GM18517 (cell line): Measurements from ENCODE around the gene TNS3.
A peak's percentile ranks its signal among the peaks of the same experiment; 100 is the strongest.
"Not testable (repeated sequence)": the region's sequence is repeated elsewhere in the genome, so short reads cannot be mapped to it uniquely, and the experiment has no call there.

Experiments used
- ATAC-seq: cut with Tn5 transposase; IDR thresholded peaks from one replicate; pipeline ENCODE4 v1.9.1; 2021; ENCODE audit warnings: mild to moderate bottlenecking, moderate library complexity; ENCODE audit not compliant: unreplicated experiment

TNS3 gene

DNA sequence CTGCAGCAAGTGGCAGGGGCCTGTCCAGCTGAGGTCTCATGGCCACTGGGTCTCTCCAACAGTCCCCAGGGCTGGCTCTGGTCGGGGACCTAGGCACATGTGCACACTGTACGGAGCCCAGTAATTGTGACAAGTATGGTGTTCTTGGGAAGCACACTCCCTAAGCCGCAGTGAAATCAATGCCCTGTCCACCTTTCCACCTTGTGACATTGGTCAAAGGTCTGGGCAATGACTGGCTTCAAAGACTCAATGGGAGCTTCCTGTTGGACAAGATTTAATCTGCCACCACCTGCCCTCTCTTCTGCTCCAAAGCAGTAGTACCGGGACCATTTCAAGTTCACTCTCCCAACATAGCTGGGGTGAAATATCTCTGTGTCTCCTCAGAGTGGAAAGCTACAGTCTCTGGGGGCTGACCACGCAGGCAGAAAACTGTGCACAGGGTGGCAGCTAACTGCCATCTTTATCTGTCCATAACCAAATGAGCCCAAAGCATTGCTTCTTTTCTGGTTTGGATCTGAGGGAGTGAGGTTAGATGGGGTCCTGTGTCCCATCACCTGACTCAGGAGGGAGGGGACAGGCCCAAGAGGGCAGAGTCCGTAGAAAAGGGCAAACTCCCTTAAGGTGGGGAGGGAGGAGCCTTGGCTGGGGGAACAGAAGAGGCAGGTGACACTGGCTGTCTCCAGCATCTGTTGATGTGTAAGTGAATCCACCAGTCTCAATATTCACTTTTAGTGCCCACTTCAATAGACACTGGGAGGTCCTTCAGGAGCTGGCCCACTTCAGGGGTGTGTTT is 307.7 kb downstream of the TNS3 start:
- ATAC-seq: no peak

DNA sequence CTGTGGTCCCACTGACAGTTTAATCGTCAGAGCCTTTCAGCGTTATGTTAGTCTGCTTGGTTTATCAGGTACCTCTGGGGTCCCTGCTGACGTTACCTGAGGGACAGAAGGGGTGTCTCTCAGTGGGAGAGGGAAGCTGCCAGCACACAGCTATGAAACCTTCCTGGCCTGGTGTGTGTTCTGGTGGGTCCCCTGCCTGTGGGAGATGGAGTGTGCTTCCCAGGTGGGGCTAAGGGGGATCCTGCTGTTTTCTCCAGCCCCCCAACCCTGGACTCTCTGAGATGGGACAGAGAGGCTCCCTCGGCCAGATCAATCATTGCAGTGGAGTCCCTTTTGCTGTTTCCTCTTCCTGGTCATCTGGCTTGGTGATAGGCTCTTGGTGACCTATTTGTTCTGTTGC is 308.8 kb downstream of the TNS3 start:
- ATAC-seq: no peak

DNA sequence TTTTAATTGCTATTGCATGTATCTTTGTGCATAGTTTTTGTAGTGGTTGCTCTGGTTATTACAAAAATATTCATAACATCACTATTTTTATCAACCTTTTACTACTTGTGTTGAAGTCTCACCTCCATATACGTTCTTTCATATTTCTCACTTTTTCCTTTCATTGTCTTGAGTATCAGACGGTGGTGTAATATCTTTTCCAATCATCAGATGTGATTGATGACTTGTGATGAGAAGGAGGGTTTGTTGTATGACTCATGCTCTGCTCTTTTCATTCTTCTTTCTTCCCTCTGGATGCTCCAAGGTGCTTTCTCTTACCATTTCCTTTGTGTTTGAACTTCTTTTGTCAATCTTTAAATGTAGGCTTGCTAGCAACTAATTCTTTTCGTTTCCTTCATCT is 310.2 kb downstream of the TNS3 start:
- no peak for ATAC-seq

DNA sequence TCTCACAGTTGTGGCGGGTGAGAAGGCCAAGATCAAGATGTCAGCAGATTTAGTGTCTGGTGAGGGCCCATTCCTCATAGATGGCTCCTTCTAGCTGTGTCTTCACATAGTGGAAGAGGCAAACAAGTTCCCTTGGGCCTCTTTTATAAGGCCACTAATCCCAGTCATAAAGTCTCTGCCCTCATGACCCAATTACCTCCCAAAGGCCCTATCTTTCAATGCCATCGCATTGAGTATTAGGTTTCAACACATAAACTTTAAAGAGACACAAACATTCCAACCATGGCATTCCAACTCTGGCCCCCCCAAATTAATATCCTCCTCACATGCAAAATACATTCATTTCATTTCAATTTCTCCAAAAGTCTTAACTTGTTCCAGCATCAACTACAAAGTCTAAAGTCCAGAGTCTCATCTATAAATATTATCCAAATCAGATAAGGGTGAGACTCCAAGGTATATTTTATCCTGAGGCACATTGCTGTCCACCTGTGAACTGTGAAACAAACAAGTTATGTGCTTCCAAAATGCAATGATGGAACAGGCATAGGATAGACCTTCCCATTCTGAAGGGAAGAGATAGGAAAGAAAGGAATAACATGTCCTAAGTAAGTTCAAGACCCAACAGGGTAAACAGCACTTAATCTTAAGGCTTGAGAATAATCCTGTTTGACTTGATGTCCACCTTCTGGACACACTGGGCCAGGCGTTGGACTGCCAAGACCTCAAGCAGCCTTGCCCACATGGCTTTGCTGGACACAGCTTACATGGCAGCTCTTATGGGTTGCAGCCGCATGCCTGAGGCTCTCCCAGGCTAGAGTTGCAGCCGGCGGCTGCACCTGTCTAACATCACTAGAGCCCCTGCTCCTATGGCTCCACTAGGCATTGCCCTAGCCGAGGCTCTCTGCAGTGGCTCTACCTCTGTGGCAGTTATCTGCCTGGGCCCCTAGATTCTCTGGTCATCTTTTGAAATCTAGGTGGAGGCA is 312.8 kb downstream of the TNS3 start:
- no peak for ATAC-seq

DNA sequence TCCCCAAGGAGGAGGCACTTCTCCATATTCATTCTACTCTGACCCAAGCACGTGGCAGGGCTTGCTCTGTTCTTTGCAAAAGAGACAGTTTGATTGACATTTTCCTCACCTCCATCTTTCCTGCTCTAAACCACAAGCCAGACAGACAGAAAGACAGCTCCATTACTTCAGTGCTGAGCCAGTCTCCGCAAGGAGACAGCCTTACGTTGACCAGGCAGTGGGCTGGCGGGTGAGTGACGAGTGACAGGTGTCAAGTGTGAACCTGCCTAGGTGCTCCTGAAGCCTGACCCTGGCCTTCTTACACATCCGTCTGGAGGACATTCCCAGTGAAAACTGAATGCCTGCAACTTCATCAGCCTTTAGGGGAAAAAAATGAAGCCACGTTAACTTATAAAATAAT is 314.6 kb downstream of the TNS3 start:
- no peak for ATAC-seq

DNA sequence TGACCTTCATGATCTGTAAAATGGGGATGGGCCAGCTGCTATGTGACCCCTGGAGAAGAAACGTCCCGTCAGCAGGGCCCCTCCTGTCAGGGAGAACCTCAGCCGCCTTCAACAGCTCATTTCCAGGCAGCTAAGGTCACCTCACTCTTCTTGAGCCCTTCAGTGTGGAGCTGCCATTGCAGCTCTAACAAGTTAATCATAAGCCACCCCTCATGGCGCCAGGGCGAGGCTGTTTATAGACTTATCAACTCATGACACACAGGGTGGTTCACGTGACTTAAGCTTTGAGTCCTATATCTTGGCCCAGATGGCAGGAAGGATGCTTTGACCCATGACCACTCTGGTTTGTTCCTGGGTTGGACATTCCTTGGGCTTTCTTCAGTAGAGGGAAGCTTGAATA is 315.1 kb downstream of the TNS3 start:
- ATAC-seq: no peak

DNA sequence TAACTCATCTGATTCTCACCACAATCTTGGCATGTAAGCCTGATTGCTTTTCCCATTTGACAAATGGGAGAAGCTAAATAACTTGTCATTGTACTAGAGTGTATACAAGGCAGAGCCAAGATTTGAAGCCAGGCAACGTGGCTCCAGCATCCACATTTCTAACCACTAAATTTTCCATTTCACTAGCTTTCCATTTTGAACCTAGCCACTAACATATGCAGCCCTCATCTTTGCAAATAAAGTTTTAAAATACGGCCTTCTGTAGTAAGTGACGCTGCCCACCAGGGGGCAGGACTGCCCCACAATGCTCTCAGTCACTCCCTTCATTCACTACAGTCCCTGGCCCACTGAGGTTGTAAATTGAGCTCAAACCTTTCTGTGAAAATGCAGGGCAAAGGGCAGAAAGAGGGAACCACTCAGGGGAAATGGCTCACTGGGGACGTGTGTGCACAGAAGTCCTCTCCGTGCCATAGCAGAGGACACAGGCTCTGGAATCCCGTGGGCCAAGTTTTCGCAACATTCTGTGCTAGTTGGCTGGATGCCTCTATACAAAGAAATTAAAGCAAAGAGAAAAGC is 315.7 kb downstream of the TNS3 start:
- ATAC-seq: peak; percentile 79

DNA sequence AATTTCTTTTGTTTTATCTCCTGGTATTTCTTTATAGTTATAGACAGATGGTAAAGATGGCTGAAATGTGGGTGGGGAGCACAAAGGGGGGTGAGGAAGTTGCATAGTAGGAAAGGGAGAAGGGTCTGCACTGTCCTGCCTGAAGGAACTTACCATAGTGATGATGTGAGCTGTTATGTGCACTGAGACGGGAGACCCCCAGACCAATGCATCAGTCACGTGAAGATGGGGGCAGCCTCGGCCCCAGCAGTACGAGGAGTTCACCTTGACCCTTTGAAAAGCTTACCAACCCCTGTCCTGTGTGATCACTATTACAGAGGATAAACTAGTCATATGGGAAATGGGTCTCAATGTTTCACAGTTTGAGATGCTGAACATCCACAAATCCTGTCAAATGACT is 316.3 kb downstream of the TNS3 start:
- ATAC-seq: no peak

DNA sequence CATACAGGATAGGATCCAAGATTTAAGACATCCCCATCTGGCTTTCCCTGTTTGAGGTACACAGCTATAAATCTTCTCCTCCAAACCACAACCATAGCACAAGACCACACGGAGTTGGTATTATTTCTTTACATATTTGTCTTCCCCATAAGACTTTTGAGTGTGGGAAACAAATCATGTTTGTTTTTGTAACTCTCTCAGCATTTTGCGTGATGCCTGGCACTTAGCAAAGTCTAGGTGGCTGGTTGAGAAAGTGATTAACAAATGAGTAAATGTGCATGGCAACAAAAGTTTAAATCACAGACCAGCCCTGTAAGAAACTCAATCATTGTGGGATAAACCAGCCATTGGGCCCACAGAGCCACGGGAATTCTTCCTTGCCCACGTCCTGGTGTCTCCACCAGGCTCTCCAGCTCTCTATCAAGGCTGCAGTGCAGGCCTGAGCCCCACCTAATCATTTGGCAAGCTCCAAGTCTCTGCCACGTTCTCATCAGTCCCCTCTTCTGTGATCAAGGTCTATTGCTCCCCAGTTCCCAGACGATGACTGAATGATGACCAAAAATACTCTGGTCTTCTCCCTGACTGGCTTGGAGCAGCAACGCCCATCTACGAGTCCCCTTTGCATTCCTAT is 317.8 kb downstream of the TNS3 start:
- no peak for ATAC-seq

DNA sequence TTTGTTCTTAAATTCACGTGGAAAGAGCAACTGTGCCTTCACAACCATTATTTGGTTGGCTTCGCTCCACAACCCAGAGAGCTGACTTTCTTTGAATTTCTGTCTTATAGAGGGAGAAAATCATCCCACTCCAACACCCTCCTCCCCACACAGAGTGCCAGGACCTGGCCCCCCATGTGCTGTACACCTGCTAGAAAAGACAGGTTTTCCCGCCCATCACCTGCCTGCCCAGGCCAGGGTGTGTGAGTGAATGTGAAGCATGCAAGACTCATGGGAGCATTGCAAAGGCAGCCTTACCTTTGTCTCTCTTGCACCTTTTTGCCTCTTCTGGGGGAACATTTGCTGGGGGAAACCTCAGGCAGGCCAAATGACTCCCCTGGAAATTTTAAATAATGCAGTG is 319.0 kb downstream of the TNS3 start:
- no peak for ATAC-seq

DNA sequence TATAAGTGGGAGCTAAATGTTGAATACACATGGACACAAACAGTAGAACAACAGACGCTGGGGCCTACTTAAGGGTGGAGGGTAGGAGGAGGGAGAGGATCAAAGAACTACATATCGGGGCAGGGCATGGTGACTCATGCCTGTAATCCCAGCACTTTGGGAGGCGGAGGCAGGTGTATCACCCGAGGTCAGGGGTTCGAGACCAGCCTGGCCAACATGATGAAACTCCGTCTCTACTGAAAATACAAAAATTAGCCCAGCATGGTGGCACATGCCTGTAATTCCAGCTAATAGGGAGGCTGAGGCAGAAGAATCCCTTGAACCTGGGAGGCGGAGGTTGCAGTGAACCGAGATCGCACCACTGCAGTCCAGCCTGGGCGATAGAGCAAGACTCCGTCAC is 319.8 kb downstream of the TNS3 start:
- ATAC-seq: not testable (repeated sequence)

DNA sequence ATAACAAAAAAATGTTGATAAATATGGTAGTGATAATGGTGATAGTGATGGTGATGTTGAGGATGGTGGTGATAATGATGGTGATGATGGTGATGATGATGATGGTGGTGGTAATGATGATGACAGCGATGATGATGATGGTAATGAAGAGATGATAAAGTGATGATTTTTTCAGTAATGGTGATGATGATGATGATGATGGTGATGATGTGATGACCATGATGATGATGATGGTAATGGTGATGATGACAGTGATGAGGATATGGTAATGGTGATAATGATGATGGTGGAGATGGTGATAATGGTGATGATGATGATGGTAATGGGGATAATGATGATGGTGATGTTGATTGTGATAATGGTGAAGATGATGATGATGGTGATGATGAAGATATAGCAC is 321.6 kb downstream of the TNS3 start:
- ATAC-seq: no peak

DNA sequence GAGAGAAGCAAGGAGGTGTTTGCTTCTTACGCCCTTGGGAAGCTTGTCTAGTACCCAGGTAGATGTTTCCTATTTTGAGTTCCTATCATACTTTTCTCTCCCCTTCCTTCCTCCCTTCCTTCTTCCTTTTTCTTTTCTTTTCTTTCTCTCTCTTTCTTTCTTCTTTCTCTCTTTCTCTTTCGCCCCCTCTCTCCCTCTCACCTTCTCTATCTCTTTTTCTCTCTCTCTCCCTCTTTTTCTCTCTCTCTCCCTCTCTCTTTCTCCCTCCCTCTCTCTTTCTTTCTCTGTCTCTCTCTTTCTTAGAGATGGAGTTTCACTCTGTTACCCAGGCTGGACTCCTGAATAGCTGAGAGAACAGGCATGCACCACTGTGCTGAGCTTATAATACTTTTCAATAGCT is 322.2 kb downstream of the TNS3 start:
- no peak for ATAC-seq

DNA sequence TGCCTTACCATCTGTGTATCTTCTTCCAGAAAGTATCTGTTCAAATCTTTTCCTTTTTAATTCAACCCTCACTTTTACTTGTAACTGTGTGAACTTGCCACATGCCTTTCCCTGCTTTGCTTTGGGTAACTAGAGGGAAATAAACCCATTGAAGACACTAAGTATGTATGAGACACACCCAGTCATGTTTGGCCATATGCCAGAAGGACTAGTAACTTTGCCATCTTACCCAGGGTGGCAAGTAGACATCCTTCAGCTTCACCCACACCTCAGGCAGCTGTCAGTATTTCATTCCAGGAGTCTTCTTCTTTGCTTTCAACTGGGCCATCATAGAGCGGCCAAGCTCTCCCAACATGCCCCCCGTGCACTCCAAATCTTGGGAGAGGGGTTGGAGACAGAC is 323.1 kb downstream of the TNS3 start:
- ATAC-seq: no peak

DNA sequence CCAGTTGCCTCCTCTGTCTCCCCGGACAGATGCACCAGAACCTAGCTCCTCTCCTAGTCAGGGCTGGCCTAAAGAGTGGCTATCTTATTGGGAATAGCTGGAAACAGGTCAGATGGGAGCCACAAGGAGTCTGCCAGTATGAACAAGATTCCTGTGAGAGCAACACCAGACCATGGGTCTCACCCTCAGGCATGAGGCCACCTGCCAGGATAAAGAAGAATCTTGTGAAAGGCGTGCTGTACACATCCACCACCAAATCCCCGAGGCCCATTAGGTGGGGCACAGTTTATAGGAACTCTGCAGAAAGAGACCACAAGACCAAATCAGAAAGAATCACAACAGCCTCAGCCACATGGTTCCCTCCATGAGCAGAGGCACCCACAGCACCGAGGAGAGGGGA is 325.9 kb downstream of the TNS3 start:
- ATAC-seq: no peak

DNA sequence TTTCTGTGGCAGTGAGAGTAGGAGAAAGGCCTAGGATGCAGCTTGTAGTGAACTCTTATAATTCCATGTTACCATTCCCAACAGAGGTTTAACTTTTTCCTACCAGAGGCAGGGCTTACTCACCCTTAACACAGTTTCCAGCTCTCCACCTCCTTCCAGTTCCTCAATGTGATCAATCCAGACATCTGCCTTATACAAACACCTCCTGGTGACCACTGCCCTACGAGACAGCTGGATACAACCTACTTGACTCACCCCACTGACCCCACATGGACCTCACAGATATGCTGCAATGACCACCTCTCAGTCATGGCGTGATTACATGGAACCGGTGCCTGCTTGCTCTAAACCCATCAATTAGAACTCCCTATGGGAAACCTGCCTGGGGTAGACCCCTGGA is 326.5 kb downstream of the TNS3 start:
- ATAC-seq: no peak

DNA sequence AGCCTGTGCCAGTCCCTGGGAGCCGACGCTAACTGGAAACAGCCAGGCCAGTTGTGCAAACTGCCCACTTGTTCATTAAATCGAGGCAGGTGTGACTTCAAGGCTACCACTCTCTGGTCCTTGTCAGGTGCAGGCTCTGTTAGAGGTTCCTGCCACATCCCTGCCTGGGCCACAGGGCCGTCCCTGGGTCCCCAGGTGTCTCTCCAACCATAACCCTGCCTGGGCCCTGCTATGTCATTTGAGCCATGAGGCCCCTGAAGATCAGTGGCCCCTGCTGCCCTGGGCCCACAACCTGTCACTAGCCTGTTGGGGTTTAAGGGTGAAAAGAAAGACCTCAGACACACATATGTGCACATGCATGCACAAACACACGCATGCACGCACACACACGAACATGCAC is 326.9 kb downstream of the TNS3 start:
- no peak for ATAC-seq

DNA sequence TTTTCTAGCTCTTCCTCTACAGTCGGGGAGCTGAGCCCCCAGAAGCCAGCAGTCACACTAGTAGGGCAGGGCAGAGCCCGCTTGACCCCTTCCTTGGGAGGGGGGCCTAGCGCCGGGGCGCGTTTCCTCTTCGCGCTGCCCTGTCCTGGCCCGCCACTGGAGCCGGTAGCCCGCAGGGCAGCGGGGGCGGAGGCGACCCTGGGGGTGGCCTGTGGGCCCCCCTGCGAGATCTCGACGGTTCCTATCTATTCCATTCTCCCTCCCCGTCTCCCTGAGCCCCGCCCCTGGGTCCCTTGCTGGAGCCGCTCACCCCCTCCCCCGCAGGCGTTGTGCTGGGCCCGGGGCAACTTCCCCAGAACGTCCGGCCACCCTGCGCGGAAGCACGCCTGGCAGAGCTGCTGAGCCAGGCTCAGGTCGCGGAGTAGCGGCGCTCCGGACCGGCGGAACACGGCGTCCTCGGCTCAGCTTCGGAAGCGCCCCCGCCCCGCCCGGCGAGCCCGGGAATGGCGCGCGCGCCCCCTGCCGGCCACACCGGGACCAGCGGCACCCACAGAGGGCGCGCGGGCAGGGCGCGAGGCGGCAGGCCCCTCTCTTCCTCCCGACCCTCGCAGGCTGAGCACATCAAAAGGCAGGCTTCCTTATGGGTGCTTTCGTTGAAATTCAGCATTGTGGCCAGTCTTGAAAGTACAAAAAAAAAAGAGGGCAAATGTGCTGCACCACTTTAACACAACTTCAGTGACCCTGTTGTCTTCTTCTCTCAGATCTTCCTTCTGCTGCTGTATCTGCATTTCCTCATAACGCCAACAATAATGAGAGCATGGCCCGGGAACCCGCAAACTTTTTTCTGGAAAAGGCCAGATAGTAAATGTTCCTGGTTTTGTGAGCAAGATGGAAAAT is 327.6 kb downstream of the TNS3 start:
- ATAC-seq: peak; percentile 54

DNA sequence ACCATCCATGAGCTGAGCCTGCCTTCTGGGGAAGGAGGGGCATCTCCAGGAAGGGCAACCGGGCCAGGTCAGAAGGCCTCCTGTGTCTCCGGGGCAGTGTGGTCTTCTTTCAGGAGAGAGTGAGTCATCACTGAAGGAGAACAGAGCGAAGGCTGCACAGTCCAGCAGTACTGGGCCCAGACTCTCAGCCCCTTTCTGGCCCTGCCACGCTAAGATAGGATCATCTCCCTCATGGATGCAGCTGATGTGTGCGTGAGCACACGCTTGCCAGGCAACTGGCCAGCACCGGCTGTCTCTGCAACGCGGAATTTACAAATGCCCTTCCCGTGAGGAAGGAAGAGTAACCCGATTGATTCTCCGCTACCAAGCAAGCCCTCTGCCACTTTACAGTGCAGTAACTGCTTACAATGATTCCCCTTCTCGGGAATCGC is 328.2 kb downstream of the TNS3 start:
- ATAC-seq: peak; percentile 35

DNA sequence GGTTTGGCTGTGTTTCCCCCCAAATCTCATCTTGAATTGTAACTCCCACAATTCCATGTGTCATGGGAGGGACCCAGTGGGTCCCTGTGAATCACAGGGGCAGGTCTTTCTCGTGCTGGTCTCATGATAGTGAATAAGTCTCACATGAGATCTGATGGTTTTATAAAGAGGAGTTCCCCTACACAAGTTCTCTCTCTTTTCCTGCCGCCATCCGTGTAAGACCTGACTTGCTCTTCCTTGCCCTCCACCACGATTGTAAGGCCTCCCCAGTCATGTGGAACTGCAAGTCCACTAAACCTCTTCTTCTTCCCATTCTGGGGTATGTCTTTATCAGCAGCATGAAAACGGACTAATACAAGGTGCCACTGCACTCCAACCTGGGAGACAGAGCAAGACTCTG is 329.2 kb downstream of the TNS3 start:
- ATAC-seq: no peak
